ENCODE results near the gene CDH23. TPM values are rescaled to one million over a fixed set of nuclear protein-coding genes. Genes with fewer than 3 reads are reported as not detected.

Gene CDH23
- total and polyA plus RNA-seq, 10 of the 15 experiments (the other 5 are each of a cell fraction or from before 2014, with no cell fraction given): 0.09 to 0.40 (median 0.15) TPM; not detected in 1

GRCh38 chr10:71433768-71434744 lies 37.3 kb downstream of the CDH23 start:
- H3K4me1 ChIP-seq (ENCODE audit: control insufficient read depth, insufficient read depth, low read length): no peaks in the 10 kb centered on the region
- SMC1A ChIA-PET (ENCODE audit: uncharacterized antibody, unreplicated experiment): no interaction called here
- POLR2A ChIA-PET: no interaction called here
- 34% methylated on average over 10 of the region's 10 CpGs for WGBS (ENCODE audit: insufficient coverage, insufficient replicate concordance, low lambda C conversion rate, missing lambda C conversion rate)
- no peak for DNase-seq (ENCODE audit: low read depth, low spot score)
- no peaks in the 10 kb centered on the region; the same call in 1 of the 2 replicates for H4K20me1 ChIP-seq (ENCODE audit: control insufficient read depth, insufficient read depth)
- intact Hi-C loops (cut with micrococcal nuclease; ENCODE audit: unreplicated experiment) (no loop called here), in situ Hi-C loops (cut with MboI) (no loop called here)
- CTCF ChIA-PET: interaction anchor here (1.0 kb wide), 1 partner anchor 136 kb away, joined by 3 read pairs; no protein-coding TSS in a partner anchor
- no peak overlapping the region for H3K4me2 ChIP-seq (ENCODE audit: control insufficient read depth, insufficient read depth)
- BruUV-seq (replicated peaks): no TSS peak
- no peaks in the 10 kb centered on the region for H3K36me3 ChIP-seq (ENCODE audit: control insufficient read depth in 2 of 2, insufficient read depth in 2 of 2, low read length in 1 of 2)
- H3K9me3 ChIP-seq (replicated peaks; ENCODE audit: control insufficient read depth, insufficient read depth, low read length): no peaks in the 10 kb centered on the region
- H3K79me2 ChIP-seq (ENCODE audit: control insufficient read depth, insufficient read depth, low read length): no peaks in the 10 kb centered on the region
- H3K4me3 ChIP-seq: no peak overlapping the region
- no peak overlapping the region for H2AFZ ChIP-seq (ENCODE audit: control insufficient read depth, low read depth, low read length)
- no peak for FAIRE-seq
- no peak for ATAC-seq
- RAD21 ChIA-PET (ENCODE audit: unreplicated experiment): no interaction called here
- no peaks in the 10 kb centered on the region for H3K27me3 ChIP-seq (replicated peaks in 1 of 2; ENCODE audit: control insufficient read depth in 2 of 2, insufficient read depth in 2 of 2, low read length in 1 of 2)
- no peak overlapping the region for H3K9ac ChIP-seq (ENCODE audit: control insufficient read depth, insufficient read depth, low read length)
- H3K27ac ChIP-seq (ENCODE audit: control insufficient read depth, insufficient read depth): no peak overlapping the region
- TF ChIP-seq NRF1 (conservative IDR thresholded peaks at IDR 0.05; ENCODE audit: low read depth, low read length) (no peak), ASH2L (IDR thresholded peaks at IDR 0.05; ENCODE audit: borderline replicate concordance, low read depth) (no peak), ZBED1 (IDR thresholded peaks at IDR 0.05; ENCODE audit: borderline replicate concordance) (no peak), ZNF24 (IDR thresholded peaks at IDR 0.05) (no peak), PML (IDR thresholded peaks at IDR 0.05; ENCODE audit: low read length) (no peak), SPI1 (IDR thresholded peaks at IDR 0.05; ENCODE audit: borderline replicate concordance, insufficient read depth, low read depth, low read length) (no peak), HCFC1 (IDR thresholded peaks at IDR 0.05; ENCODE audit: low read length) (no peak), TAF1 (IDR thresholded peaks at IDR 0.05; ENCODE audit: borderline replicate concordance, low read depth, low read length) (no peak), CUX1 (IDR thresholded peaks at IDR 0.05; ENCODE audit: insufficient replicate concordance, low read depth, low read length) (no peak), CEBPB (IDR thresholded peaks at IDR 0.05; ENCODE audit: borderline replicate concordance in 1 of 2, low read depth in 2 of 2, low read length in 2 of 2) (no peak), RELA (IDR thresholded peaks at IDR 0.05; ENCODE audit: borderline replicate concordance, partially characterized antibody) (no peak), EZH2 (IDR thresholded peaks at IDR 0.05; ENCODE audit: borderline replicate concordance, control insufficient read depth, low read depth, low read length) (no peak), PAX8 (IDR thresholded peaks at IDR 0.05) (no peak), MTA2 (IDR thresholded peaks at IDR 0.05; ENCODE audit: low read depth) (no peak)
- TF ChIP-seq, protein P1, sequence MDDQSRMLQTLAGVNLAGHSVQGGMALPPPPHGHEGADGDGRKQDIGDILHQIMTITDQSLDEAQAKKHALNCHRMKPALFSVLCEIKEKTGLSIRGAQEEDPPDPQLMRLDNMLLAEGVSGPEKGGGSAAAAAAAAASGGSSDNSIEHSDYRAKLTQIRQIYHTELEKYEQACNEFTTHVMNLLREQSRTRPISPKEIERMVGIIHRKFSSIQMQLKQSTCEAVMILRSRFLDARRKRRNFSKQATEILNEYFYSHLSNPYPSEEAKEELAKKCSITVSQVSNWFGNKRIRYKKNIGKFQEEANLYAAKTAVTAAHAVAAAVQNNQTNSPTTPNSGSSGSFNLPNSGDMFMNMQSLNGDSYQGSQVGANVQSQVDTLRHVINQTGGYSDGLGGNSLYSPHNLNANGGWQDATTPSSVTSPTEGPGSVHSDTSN (IDR thresholded peaks at IDR 0.05; ENCODE audit: insufficient replicate concordance, low read depth, low read length): no peak
- TF ChIP-seq, protein P2, sequence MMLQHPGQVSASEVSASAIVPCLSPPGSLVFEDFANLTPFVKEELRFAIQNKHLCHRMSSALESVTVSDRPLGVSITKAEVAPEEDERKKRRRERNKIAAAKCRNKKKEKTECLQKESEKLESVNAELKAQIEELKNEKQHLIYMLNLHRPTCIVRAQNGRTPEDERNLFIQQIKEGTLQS (IDR thresholded peaks at IDR 0.05; ENCODE audit: borderline replicate concordance, extremely low read depth, low read depth, low read length): no peak

Data from GM12878 (cell line).